DOHH2 (cell line): ENCODE results near the gene MACC1.
"Not testable (repeated sequence)": the region's sequence is repeated elsewhere in the genome, so short reads cannot be mapped to it uniquely, and the experiment has no call there.

ENCODE experiments used
- CTCF ChIP-seq: fragments of 200-600 bp; sonication (generic); IDR thresholded peaks from one replicate; pipeline ENCODE4 v1.5.1; 2014; ENCODE audit warnings: antibody characterized with exemption, mild to moderate bottlenecking, low read depth, low read length; ENCODE audit not compliant: poor library complexity, severe bottlenecking
- EZH2phosphoT487 ChIP-seq: fragments of 200-600 bp; sonication (generic); IDR thresholded peaks from 2 replicates; pipeline ENCODE4 v1.6.1; 2017; ENCODE audit warnings: borderline replicate concordance, mild to moderate bottlenecking, antibody characterized with exemption, low read length, moderate library complexity, mixed read lengths

GRCh38 chr7:20187850-20188249 lies 29.3 kb downstream of the MACC1 start:
- not testable (repeated sequence) for TF ChIP-seq CTCF, EZH2phosphoT487
